WTC11 (cell line): ENCODE measurements around the gene DNAJC6.

Experiments used
- CREB1 ChIP-seq: sonication (generic); formaldehyde crosslinking; IDR thresholded peaks from 2 replicates; pipeline ENCODE4 v1.8.0; 2023; ENCODE audit warnings: mild to moderate bottlenecking, missing genetic modification reagents
- CREM ChIP-seq: sonication (generic); formaldehyde crosslinking; IDR thresholded peaks from 2 replicates; pipeline ENCODE4 v1.8.1; 2022; ENCODE audit warnings: mild to moderate bottlenecking, missing genetic modification reagents, moderate library complexity
- JAZF1 ChIP-seq: fragments of 250-450 bp; sonication (Bioruptor Pico); IDR thresholded peaks from 2 replicates; pipeline ENCODE4 v1.9.0; 2021; ENCODE audit warnings: moderate library complexity, mild to moderate bottlenecking, inconsistent platforms
- NFE2L1 ChIP-seq: sonication (generic); formaldehyde crosslinking; IDR thresholded peaks from 2 replicates; pipeline ENCODE4 v1.8.1; 2023; ENCODE audit warnings: missing genetic modification reagents
- NR2C2 ChIP-seq: sonication (generic); formaldehyde crosslinking; IDR thresholded peaks from 2 replicates; pipeline ENCODE4 v1.8.0; 2022; ENCODE audit warnings: mild to moderate bottlenecking, missing genetic modification reagents
- NR3C1 ChIP-seq: sonication (generic); formaldehyde crosslinking; conservative IDR thresholded peaks from 2 replicates; pipeline ENCODE4 v1.8.1; 2023; ENCODE audit warnings: low read depth, mild to moderate bottlenecking, missing genetic modification reagents
- TEAD4 ChIP-seq: sonication (generic); formaldehyde crosslinking; IDR thresholded peaks from 2 replicates; pipeline ENCODE4 v1.8.0; 2022; ENCODE audit warnings: mild to moderate bottlenecking, missing genetic modification reagents
- ZBTB21 ChIP-seq: sonication (generic); formaldehyde crosslinking; IDR thresholded peaks from 2 replicates; pipeline ENCODE4 v1.8.1; 2023; ENCODE audit warnings: mild to moderate bottlenecking, missing genetic modification reagents, borderline replicate concordance
- ZNF121 ChIP-seq: sonication (generic); formaldehyde crosslinking; IDR thresholded peaks from 2 replicates; pipeline ENCODE4 v1.8.0; 2023; ENCODE audit warnings: missing genetic modification reagents
- TF ChIP-seq, protein P1 (sequence below): fragments of 200-600 bp; IDR thresholded peaks from 2 replicates; pipeline ENCODE4 v1.8.0; 2022; ENCODE audit warnings: antibody characterized with exemption
- TF ChIP-seq, protein P2 (sequence below): sonication (generic); formaldehyde crosslinking; IDR thresholded peaks from 2 replicates; pipeline ENCODE4 v1.8.1; 2022; ENCODE audit warnings: low read depth, missing genetic modification reagents, borderline replicate concordance
- TF ChIP-seq, protein P3 (sequence below): sonication (generic); formaldehyde crosslinking; IDR thresholded peaks from 2 replicates; pipeline ENCODE4 v1.8.1; 2023; ENCODE audit warnings: mild to moderate bottlenecking, missing genetic modification reagents
- TF ChIP-seq, protein P4 (sequence below): sonication (generic); formaldehyde crosslinking; IDR thresholded peaks from 2 replicates; pipeline ENCODE4 v1.8.1; 2022; ENCODE audit warnings: low read depth, mild to moderate bottlenecking, moderate library complexity, missing genetic modification reagents, borderline replicate concordance
- TF ChIP-seq, protein P5 (sequence below): sonication (generic); formaldehyde crosslinking; IDR thresholded peaks from 2 replicates; pipeline ENCODE4 v1.8.0; 2022; ENCODE audit warnings: mild to moderate bottlenecking, missing genetic modification reagents

DNA sequence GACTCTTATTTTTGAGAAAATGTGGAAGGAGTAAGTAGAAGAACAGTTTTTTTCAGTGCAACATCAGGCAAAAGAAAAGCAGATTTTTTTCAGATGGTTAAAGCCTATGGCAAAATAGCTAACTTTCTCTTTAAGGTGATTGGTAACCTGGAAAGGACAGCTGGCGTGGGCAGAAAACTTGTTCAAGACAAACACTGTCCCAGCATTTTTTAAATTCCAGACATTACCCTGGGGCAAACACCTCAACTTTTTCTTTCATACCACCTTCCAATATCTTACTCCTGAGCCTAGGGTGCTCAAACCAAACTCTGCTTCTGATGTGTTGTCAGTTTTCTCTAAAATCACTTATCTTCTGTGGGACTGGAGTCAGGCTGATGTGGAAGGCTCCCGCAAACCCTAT, 108.4 kb downstream of the DNAJC6 start:
- TF ChIP-seq CREB1 (no peak), TEAD4 (no peak), JAZF1 (CRISPR knock-in tag) (no peak), ZBTB21 (CRISPR knock-in tag) (no peak), ZNF121 (no peak), NFE2L1 (no peak), NR3C1 (CRISPR knock-in tag) (no peak), CREM (no peak), NR2C2 (CRISPR knock-in tag) (no peak)
- TF ChIP-seq, protein P1, sequence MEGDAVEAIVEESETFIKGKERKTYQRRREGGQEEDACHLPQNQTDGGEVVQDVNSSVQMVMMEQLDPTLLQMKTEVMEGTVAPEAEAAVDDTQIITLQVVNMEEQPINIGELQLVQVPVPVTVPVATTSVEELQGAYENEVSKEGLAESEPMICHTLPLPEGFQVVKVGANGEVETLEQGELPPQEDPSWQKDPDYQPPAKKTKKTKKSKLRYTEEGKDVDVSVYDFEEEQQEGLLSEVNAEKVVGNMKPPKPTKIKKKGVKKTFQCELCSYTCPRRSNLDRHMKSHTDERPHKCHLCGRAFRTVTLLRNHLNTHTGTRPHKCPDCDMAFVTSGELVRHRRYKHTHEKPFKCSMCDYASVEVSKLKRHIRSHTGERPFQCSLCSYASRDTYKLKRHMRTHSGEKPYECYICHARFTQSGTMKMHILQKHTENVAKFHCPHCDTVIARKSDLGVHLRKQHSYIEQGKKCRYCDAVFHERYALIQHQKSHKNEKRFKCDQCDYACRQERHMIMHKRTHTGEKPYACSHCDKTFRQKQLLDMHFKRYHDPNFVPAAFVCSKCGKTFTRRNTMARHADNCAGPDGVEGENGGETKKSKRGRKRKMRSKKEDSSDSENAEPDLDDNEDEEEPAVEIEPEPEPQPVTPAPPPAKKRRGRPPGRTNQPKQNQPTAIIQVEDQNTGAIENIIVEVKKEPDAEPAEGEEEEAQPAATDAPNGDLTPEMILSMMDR = no peak
- TF ChIP-seq, protein P2, sequence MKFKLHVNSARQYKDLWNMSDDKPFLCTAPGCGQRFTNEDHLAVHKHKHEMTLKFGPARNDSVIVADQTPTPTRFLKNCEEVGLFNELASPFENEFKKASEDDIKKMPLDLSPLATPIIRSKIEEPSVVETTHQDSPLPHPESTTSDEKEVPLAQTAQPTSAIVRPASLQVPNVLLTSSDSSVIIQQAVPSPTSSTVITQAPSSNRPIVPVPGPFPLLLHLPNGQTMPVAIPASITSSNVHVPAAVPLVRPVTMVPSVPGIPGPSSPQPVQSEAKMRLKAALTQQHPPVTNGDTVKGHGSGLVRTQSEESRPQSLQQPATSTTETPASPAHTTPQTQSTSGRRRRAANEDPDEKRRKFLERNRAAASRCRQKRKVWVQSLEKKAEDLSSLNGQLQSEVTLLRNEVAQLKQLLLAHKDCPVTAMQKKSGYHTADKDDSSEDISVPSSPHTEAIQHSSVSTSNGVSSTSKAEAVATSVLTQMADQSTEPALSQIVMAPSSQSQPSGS = no peak
- TF ChIP-seq, protein P3, sequence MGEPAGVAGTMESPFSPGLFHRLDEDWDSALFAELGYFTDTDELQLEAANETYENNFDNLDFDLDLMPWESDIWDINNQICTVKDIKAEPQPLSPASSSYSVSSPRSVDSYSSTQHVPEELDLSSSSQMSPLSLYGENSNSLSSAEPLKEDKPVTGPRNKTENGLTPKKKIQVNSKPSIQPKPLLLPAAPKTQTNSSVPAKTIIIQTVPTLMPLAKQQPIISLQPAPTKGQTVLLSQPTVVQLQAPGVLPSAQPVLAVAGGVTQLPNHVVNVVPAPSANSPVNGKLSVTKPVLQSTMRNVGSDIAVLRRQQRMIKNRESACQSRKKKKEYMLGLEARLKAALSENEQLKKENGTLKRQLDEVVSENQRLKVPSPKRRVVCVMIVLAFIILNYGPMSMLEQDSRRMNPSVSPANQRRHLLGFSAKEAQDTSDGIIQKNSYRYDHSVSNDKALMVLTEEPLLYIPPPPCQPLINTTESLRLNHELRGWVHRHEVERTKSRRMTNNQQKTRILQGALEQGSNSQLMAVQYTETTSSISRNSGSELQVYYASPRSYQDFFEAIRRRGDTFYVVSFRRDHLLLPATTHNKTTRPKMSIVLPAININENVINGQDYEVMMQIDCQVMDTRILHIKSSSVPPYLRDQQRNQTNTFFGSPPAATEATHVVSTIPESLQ (CRISPR knock-in tag) = no peak
- TF ChIP-seq, protein P4, sequence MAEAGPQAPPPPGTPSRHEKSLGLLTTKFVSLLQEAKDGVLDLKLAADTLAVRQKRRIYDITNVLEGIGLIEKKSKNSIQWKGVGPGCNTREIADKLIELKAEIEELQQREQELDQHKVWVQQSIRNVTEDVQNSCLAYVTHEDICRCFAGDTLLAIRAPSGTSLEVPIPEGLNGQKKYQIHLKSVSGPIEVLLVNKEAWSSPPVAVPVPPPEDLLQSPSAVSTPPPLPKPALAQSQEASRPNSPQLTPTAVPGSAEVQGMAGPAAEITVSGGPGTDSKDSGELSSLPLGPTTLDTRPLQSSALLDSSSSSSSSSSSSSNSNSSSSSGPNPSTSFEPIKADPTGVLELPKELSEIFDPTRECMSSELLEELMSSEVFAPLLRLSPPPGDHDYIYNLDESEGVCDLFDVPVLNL = no peak
- TF ChIP-seq, protein P5, sequence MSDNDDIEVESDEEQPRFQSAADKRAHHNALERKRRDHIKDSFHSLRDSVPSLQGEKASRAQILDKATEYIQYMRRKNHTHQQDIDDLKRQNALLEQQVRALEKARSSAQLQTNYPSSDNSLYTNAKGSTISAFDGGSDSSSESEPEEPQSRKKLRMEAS (CRISPR knock-in tag) = no peak
